Measurements from ENCODE around the gene NLRP3. TPM values are rescaled to one million over a fixed set of nuclear protein-coding genes. Genes with fewer than 3 reads are reported as not detected.
A peak's percentile ranks its signal among the peaks of the same experiment; 100 is the strongest.

Gene NLRP3
- total and polyA plus RNA-seq, 2 donors (not counting 1 experiment from before 2014, with no cell fraction given), result 1.4 to 1.7 TPM

DNA sequence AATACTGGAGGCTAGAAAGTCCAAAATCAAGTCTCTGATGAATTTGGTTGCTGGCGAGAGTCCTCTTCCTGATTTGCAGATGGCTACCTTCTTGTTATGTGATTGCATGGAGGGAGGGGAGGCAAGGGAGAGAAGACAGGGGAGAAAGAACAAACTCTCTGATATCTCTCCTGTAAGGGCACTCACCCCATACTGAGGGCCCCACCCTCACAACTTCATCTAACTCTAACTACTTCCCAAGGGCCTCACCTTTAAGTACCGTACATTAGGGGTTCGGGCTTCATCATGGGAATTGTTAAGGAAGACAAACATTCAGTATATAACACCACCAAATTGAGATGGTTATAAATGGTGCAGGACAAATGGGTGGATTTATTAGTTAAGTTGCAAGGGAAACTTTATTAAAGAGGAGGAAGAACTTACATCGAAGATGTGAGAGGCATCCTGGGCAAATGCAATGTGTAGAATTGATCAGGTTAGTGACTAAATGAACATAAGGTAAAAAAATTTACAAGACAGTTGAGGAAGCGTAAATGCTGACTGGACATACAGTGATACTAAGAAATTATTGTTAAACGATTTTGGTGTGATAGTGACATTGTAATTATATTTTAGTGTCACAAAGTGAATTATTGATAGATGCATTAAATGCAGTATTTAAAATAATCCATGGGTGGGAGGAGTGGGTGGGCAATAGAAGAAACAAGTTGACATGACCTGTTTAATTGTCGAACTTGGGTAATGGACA, 31.4 kb downstream of the NLRP3 start:
- no peak for ATAC-seq (ENCODE audit: low read depth)

More for the DNA sequence above, 31.4 kb downstream of the NLRP3 start:
- H3K9me3 ChIP-seq (ENCODE audit: control extremely low read depth in 1 of 3, control insufficient read depth in 2 of 3, insufficient read depth in 1 of 3, low read length in 2 of 3), result peaks cover 0 to 3% (median 0%) of the 10 kb centered on the region in 3 donors
- 93% methylated on average over 1 of the region's 7 CpGs for WGBS (ENCODE audit: insufficient coverage)
- CTCF ChIA-PET, result no interaction called here
- POLR2A ChIA-PET, result interaction anchor here (0.6 kb wide), 1 partner anchor 27 kb away, joined by 3 read pairs; no protein-coding TSS in a partner anchor
- no peak overlapping the region for H3K27ac ChIP-seq (ENCODE audit: low read length in 2 of 2)
- peak overlapping the region; percentile 51 for H3K4me2 ChIP-seq (replicated peaks; ENCODE audit: low read depth, low read length, poor library complexity, severe bottlenecking)
- H3K4me3 ChIP-seq (ENCODE audit: control extremely low read depth in 1 of 5, extremely low read depth in 1 of 5, insufficient read depth in 1 of 5, low read depth in 2 of 5, low read length in 4 of 5), result no peak overlapping the region
- peak overlapping the region; percentile 57 for H3K4me3 Mint-ChIP-seq
- no peak overlapping the region for H3K9ac ChIP-seq (ENCODE audit: low read length)
- H2AFZ ChIP-seq (ENCODE audit: insufficient read depth, low read depth, low read length, poor library complexity, severe bottlenecking), result peak overlapping the region; percentile 52
- H3K79me2 ChIP-seq (ENCODE audit: control insufficient read depth, insufficient read depth, low read length), result no peaks in the 10 kb centered on the region
- H3K36me3 ChIP-seq (replicated peaks in 1 of 2; ENCODE audit: control extremely low read depth in 1 of 2, control insufficient read depth in 1 of 2, extremely low read depth in 1 of 2, insufficient read depth in 2 of 2, low read length in 1 of 2), result peaks cover 0 to 4% of the 10 kb centered on the region in 2 experiments
- no peak for DNase-seq
- H3K27me3 Mint-ChIP-seq, result no peaks in the 10 kb centered on the region
- no peaks in the 10 kb centered on the region for H4K20me1 ChIP-seq (ENCODE audit: control insufficient read depth, insufficient read depth, low read length, poor library complexity, severe bottlenecking)
- no peaks in the 10 kb centered on the region for H3K4me1 ChIP-seq (ENCODE audit: control insufficient read depth in 2 of 2, insufficient read depth in 2 of 2, low read length in 2 of 2)
- TF ChIP-seq EZH2 (IDR thresholded peaks at IDR 0.05; ENCODE audit: borderline replicate concordance, insufficient read depth, low read depth, low read length, poor library complexity, severe bottlenecking), result no peak
- TF ChIP-seq, protein P1, sequence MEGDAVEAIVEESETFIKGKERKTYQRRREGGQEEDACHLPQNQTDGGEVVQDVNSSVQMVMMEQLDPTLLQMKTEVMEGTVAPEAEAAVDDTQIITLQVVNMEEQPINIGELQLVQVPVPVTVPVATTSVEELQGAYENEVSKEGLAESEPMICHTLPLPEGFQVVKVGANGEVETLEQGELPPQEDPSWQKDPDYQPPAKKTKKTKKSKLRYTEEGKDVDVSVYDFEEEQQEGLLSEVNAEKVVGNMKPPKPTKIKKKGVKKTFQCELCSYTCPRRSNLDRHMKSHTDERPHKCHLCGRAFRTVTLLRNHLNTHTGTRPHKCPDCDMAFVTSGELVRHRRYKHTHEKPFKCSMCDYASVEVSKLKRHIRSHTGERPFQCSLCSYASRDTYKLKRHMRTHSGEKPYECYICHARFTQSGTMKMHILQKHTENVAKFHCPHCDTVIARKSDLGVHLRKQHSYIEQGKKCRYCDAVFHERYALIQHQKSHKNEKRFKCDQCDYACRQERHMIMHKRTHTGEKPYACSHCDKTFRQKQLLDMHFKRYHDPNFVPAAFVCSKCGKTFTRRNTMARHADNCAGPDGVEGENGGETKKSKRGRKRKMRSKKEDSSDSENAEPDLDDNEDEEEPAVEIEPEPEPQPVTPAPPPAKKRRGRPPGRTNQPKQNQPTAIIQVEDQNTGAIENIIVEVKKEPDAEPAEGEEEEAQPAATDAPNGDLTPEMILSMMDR (IDR thresholded peaks at IDR 0.05), result no peak
- H3K27ac Mint-ChIP-seq, result peak overlapping the region; percentile 29
- intact Hi-C loops (cut with micrococcal nuclease), result no loop called here
- H3K9me3 Mint-ChIP-seq (ENCODE audit: insufficient read depth), result no peaks in the 10 kb centered on the region
- H3K27me3 ChIP-seq (replicated peaks in 1 of 4; ENCODE audit: control extremely low read depth in 1 of 4, control insufficient read depth in 3 of 4, insufficient read depth in 4 of 4, low read length in 3 of 4), result peaks cover 0 to under 1% (median 0%) of the 10 kb centered on the region in 4 experiments
- peaks cover 2% of the 10 kb centered on the region for H3K4me1 Mint-ChIP-seq
